HG03135 (cell line): ENCODE measurements around the gene RBM34.
"Not testable (repeated sequence)": the region's sequence is repeated elsewhere in the genome, so short reads cannot be mapped to it uniquely, and the experiment has no call there.

Experiments
- ATAC-seq: cut with Tn5 transposase; IDR thresholded peaks from one replicate; pipeline ENCODE4 v1.9.1; 2021; ENCODE audit warnings: mild to moderate bottlenecking, moderate library complexity; ENCODE audit not compliant: unreplicated experiment

RBM34 gene

GRCh38 chr1:235113183-235113917 is 47.7 kb downstream of the RBM34 start:
- ATAC-seq = no peak

- no peak for ATAC-seq
Observed at GRCh38 chr1:235112297-235113182, 48.5 kb downstream of the RBM34 start.

GRCh38 chr1:235111107-235111506 is 49.9 kb downstream of the RBM34 start:
- ATAC-seq = no peak

- no peak for ATAC-seq
Observed at GRCh38 chr1:235108876-235109275, 52.2 kb downstream of the RBM34 start.

- no peak for ATAC-seq
Observed at GRCh38 chr1:235108185-235108593, 52.9 kb downstream of the RBM34 start.

GRCh38 chr1:235107368-235108184 is 53.5 kb downstream of the RBM34 start:
- no peak for ATAC-seq

GRCh38 chr1:235106457-235106856 is 54.6 kb downstream of the RBM34 start:
- no peak for ATAC-seq

- peak; percentile 82 for ATAC-seq
Observed at GRCh38 chr1:235105051-235106043, 55.7 kb downstream of the RBM34 start.

- ATAC-seq = no peak
Observed at GRCh38 chr1:235102993-235103411, 58.0 kb downstream of the RBM34 start.

- no peak for ATAC-seq
Observed at GRCh38 chr1:235102259-235102582, 58.8 kb downstream of the RBM34 start.

GRCh38 chr1:235101558-235102258 is 59.3 kb downstream of the RBM34 start:
- no peak for ATAC-seq

- no peak for ATAC-seq
Observed at GRCh38 chr1:235100194-235100772, 60.8 kb downstream of the RBM34 start.

GRCh38 chr1:235098991-235099390 is 62.1 kb downstream of the RBM34 start:
- ATAC-seq = no peak

GRCh38 chr1:235098547-235098946 is 62.5 kb downstream of the RBM34 start:
- no peak for ATAC-seq

- ATAC-seq = not testable (repeated sequence)
Observed at GRCh38 chr1:235097501-235097900, 63.5 kb downstream of the RBM34 start.

- no peak for ATAC-seq
Observed at GRCh38 chr1:235095938-235096562, 65.0 kb downstream of the RBM34 start.

- no peak for ATAC-seq
Observed at GRCh38 chr1:235093696-235094592, 67.1 kb downstream of the RBM34 start.
